Measurements from ENCODE around the gene NID1. TPM values are rescaled to one million over a fixed set of nuclear protein-coding genes. Genes with fewer than 3 reads are reported as not detected.
"Not testable (repeated sequence)": the region's sequence is repeated elsewhere in the genome, so short reads cannot be mapped to it uniquely, and the experiment has no call there.

NID1 gene
- total and polyA plus RNA-seq, 11 donors: 19.4 to 157 (median 61.7) TPM

GRCh38 chr1:236081546-236082227 is 16.8 kb upstream of the NID1 start:
- H3K4me3 ChIP-seq: no peak overlapping the region
- intact Hi-C loops (cut with DNase I): no loop called here
- peaks cover 0 to 5% (median 0%) of the 10 kb centered on the region in 12 donors for H3K9me3 ChIP-seq
- H3K27ac ChIP-seq: no peak overlapping the region
- H3K4me1 ChIP-seq: peaks cover 0 to 8% (median 0%) of the 10 kb centered on the region in 12 donors
- 90 to 98% (median 94%) methylated on average over 10 of the region's 10 CpGs for WGBS, 4 donors
- ATAC-seq (peak in 1 of 4 donors; percentile 27), DNase-seq (no peak)
- no peaks in the 10 kb centered on the region for H3K36me3 ChIP-seq
- no peaks in the 10 kb centered on the region for H3K27me3 ChIP-seq
- no peak for TF ChIP-seq POLR2A (IDR thresholded peaks at IDR 0.05)
- TF ChIP-seq CTCF (IDR thresholded peaks at IDR 0.05): no peak

DNA sequence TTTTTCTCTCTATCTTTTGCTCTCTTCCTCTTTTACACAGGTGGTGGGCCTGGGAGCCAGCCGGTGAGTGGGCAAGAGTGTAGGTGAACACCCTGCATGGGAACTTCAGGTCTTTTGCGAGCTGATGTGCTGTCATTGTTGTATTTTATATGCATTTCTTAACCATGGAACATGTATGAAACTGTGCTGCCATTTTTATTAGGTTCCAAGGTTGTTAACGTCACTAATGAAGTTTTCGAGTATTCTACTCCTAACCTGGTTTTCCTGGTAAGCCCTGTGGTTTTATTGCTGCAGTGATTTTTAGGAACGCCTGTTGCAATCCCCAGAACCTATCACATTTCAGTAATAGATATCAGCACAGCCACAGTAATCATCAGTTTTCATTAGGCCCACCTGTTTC is 14.8 kb upstream of the NID1 start:
- DNase-seq (no peak), ATAC-seq (no peak)
- Histone ChIP-seq H3K36me3 (no peaks in the 10 kb centered on the region), H3K4me3 (no peak overlapping the region), H3K9me3 (peaks cover 0 to 5% (median 0%) of the 10 kb centered on the region in 12 donors), H3K27me3 (no peaks in the 10 kb centered on the region), H3K4me1 (peaks cover 0 to 8% (median 0%) of the 10 kb centered on the region in 12 donors), H3K27ac (no peak overlapping the region)
- no peak for TF ChIP-seq POLR2A (IDR thresholded peaks at IDR 0.05)
- TF ChIP-seq CTCF (IDR thresholded peaks at IDR 0.05): no peak
- 92 to 94% (median 93%) methylated on average over 5 of the region's 5 CpGs for WGBS, 4 donors
- intact Hi-C loops (cut with DNase I): no loop called here

DNA sequence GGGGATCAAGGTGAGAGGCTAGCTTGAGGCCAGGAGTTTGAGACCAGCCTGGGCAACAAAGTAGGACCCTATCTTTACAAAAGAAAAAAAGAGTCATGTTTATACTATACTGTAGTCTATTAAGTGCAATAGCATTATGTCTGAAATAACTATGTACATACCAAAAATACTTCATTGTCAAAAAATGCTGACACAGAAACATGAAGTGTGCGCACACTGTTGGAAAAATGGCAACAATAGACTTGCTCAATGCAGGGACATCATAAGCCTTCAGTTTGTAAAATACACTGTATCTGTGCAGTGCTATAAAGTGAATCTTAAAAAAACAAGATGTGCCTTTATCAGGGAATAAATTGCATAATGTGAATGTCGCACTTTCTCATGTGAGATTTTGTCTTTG is 14.1 kb upstream of the NID1 start:
- Histone ChIP-seq H3K27ac (no peak overlapping the region), H3K9me3 (no peaks in the 10 kb centered on the region), H3K4me1 (peaks cover 0 to 7% (median 0%) of the 10 kb centered on the region in 12 donors), H3K27me3 (no peaks in the 10 kb centered on the region), H3K36me3 (no peaks in the 10 kb centered on the region), H3K4me3 (no peak overlapping the region)
- no peak for ATAC-seq
- intact Hi-C loops (cut with DNase I): no loop called here
- no peak for DNase-seq
- 91 to 96% (median 91%) methylated on average over 2 of the region's 2 CpGs for WGBS, 4 donors
- TF ChIP-seq POLR2A (IDR thresholded peaks at IDR 0.05): no peak

DNA sequence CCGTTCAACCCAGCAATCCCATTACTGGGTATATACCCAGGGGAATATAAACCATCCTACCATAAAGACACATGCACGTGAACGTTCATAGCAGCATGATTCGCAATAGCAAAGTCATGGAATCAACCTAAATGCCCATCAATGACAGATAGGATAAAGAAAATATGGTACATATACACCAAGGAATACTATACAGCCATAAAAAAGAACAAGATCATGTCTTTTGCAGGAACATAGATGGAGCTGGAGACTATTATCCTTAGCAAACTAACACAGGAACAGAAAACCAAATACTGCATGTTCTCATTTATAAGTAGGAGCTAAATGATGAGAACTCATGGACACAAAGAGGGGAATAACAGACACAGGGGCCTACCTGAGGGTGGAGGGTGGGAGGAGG is 13.2 kb upstream of the NID1 start:
- intact Hi-C loops (cut with DNase I); DNase-seq; H3K27ac ChIP-seq; H3K9me3 ChIP-seq; H3K27me3 ChIP-seq; H3K4me1 ChIP-seq; H3K36me3 ChIP-seq; ATAC-seq; H3K4me3 ChIP-seq: not testable (repeated sequence)
- 94 to 97% (median 96%) methylated on average over 4 of the region's 4 CpGs for WGBS, 4 donors

GRCh38 chr1:236075848-236076247 is 11.0 kb upstream of the NID1 start:
- ATAC-seq (no peak), DNase-seq (no peak)
- intact Hi-C loops (cut with DNase I): no loop called here
- Histone ChIP-seq H3K4me1 (no peaks in the 10 kb centered on the region), H3K27me3 (no peaks in the 10 kb centered on the region), H3K4me3 (no peak overlapping the region), H3K27ac (no peak overlapping the region), H3K9me3 (peaks cover 0 to 11% (median 4%) of the 10 kb centered on the region in 12 donors), H3K36me3 (no peaks in the 10 kb centered on the region)
- no peak for TF ChIP-seq CTCF (IDR thresholded peaks at IDR 0.05)
- 81 to 88% (median 85%) methylated on average over 4 of the region's 4 CpGs for WGBS, 4 donors

Data from heart left ventricle (tissue), 16 donors.